B cell (primary cell): Measurements from ENCODE around the gene TMEM150A. TPM values are rescaled to one million over a fixed set of nuclear protein-coding genes. Genes with fewer than 3 reads are reported as not detected.
A peak's percentile ranks its signal among the peaks of the same experiment; 100 is the strongest.

Experiments used
- ATAC-seq: fragments of 200-7000 bp; cut with Tn5 transposase; one replicate; pipeline ENCODE4 v1.10.0; 2021; ENCODE audit warnings: low read depth, mild to moderate bottlenecking, moderate number of reproducible peaks, moderate library complexity
- CTCF ChIA-PET: fragments of 350-600 bp; sonication (Branson Sonifier 250); formaldehyde crosslinking; loops from one replicate; lab custom pipeline; 2021; ENCODE audit warnings: antibody characterized with exemption, inconsistent platforms; lab: Charles Lee
- POLR2A ChIA-PET: fragments of 350-600 bp; sonication (Branson Sonifier 250); formaldehyde crosslinking; loops from one replicate; lab custom pipeline; 2021; ENCODE audit warnings: antibody characterized with exemption; lab: Charles Lee
- DNase-seq: peaks from one replicate; pipeline ENCODE4 v3.0.0; 2013
- H2AFZ ChIP-seq: 2 replicates; pipeline ENCODE4 v1.6.1; 2012; ENCODE audit warnings: mild to moderate bottlenecking, low read depth, low read length; ENCODE audit not compliant: insufficient read depth, poor library complexity, severe bottlenecking
- H3K27ac ChIP-seq, 2 donors: 1 replicate in 1 of 2; 2 replicates in 1 of 2; pipeline ENCODE4 v1.5.1; 2012 to 2013; ENCODE audit warnings: low read length in 2 of 2, mild to moderate bottlenecking in 2 of 2, moderate library complexity in 1 of 2
- H3K27me3 ChIP-seq, 4 experiments: fragments of 200-600 bp in 1 of 4; sonication (generic) in 1 of 4; replicated peaks in 1 of 4; 1 replicate in 2 of 4; 2 replicates in 2 of 4; pipeline versions ENCODE4 v1.6.1 to v1.7.0; 2013 to 2016; ENCODE audit warnings: low read length in 3 of 4, mild to moderate bottlenecking in 2 of 4, mixed read lengths in 1 of 4, moderate library complexity in 1 of 4; ENCODE audit not compliant: insufficient read depth in 4 of 4, control insufficient read depth in 3 of 4; ENCODE audit errors: control extremely low read depth in 1 of 4
- H3K36me3 ChIP-seq, 2 experiments: replicated peaks in 1 of 2; 1 replicate in 1 of 2; 2 replicates in 1 of 2; pipeline versions ENCODE4 v1.6.1 to v1.7.1; 2013; ENCODE audit warnings: low read length in 1 of 2; ENCODE audit not compliant: insufficient read depth in 2 of 2, control insufficient read depth in 1 of 2; ENCODE audit errors: control extremely low read depth in 1 of 2, extremely low read depth in 1 of 2
- H3K4me1 ChIP-seq, 2 donors: fragments of 200-600 bp in 1 of 2; sonication (generic) in 1 of 2; 1 replicate in 1 of 2; 2 replicates in 1 of 2; pipeline versions ENCODE4 v1.5.1 to v1.6.1; 2013 to 2017; ENCODE audit warnings: low read length in 2 of 2; ENCODE audit not compliant: control insufficient read depth in 2 of 2, insufficient read depth in 2 of 2
- H3K4me2 ChIP-seq: replicated peaks from 2 replicates; pipeline ENCODE3; 2012; ENCODE audit warnings: mild to moderate bottlenecking, low read depth, low read length; ENCODE audit not compliant: poor library complexity, severe bottlenecking
- H3K4me3 ChIP-seq, 5 experiments: fragments of 200-600 bp in 1 of 5; sonication (generic) in 1 of 5; 1 replicate in 3 of 5; 2 replicates in 2 of 5; pipeline versions ENCODE4 v1.5.1 to v1.7.0; 2011 to 2016; ENCODE audit warnings: low read length in 4 of 5, mild to moderate bottlenecking in 4 of 5, low read depth in 2 of 5, control low read depth in 1 of 5, moderate library complexity in 1 of 5; ENCODE audit not compliant: insufficient read depth in 1 of 5; ENCODE audit errors: control extremely low read depth in 1 of 5, extremely low read depth in 1 of 5
- H3K79me2 ChIP-seq: fragments of 200-600 bp; sonication (generic); one replicate; pipeline ENCODE4 v1.6.0; 2016; ENCODE audit warnings: low read length; ENCODE audit not compliant: control insufficient read depth, insufficient read depth
- H3K9ac ChIP-seq: fragments of 200-600 bp; sonication (generic); 2 replicates; pipeline ENCODE4 v1.6.1; 2017; ENCODE audit warnings: mild to moderate bottlenecking, low read length, moderate library complexity
- H3K9me3 ChIP-seq, 3 donors: one replicate each; pipeline versions ENCODE4 v1.6.1 to v1.7.1; 2013; ENCODE audit warnings: low read length in 2 of 3; ENCODE audit not compliant: control insufficient read depth in 2 of 3, insufficient read depth in 1 of 3; ENCODE audit errors: control extremely low read depth in 1 of 3
- H4K20me1 ChIP-seq: 2 replicates; pipeline ENCODE4 v1.6.0; 2012; ENCODE audit warnings: mild to moderate bottlenecking, low read length; ENCODE audit not compliant: insufficient read depth, control insufficient read depth, poor library complexity, severe bottlenecking
- H3K27ac Mint-ChIP-seq: one replicate; pipeline ENCODE4 v1.8.0; 2021; ENCODE audit warnings: mixed read lengths
- H3K27me3 Mint-ChIP-seq: one replicate; pipeline ENCODE4 v1.8.0; 2021; ENCODE audit warnings: mixed read lengths
- H3K4me1 Mint-ChIP-seq: one replicate; pipeline ENCODE4 v1.8.0; 2021; ENCODE audit warnings: mixed read lengths
- H3K4me3 Mint-ChIP-seq: one replicate; pipeline ENCODE4 v1.8.0; 2021; ENCODE audit warnings: mixed read lengths
- H3K9me3 Mint-ChIP-seq: one replicate; pipeline ENCODE4 v1.8.0; 2022; ENCODE audit warnings: mixed read lengths; ENCODE audit not compliant: insufficient read depth
- CTCF ChIP-seq: fragments of 200-600 bp; IDR thresholded peaks from one replicate; pipeline ENCODE4 v1.8.0; 2022; ENCODE audit warnings: antibody characterized with exemption, mild to moderate bottlenecking
- EZH2 ChIP-seq: IDR thresholded peaks from 2 replicates; pipeline ENCODE4 v1.6.1; 2012; ENCODE audit warnings: borderline replicate concordance, low read depth, mild to moderate bottlenecking, moderate library complexity, low read length; ENCODE audit not compliant: insufficient read depth, poor library complexity, severe bottlenecking
- WGBS: methylation state at CpG from one replicate; pipeline ENCODE4 v1.1.5; 2013; ENCODE audit warnings: missing lambda C conversion rate; ENCODE audit not compliant: insufficient coverage; 5-methylcytosine and 5-hydroxymethylcytosine counted together
- intact Hi-C: fragments of 100-400 bp; cut with micrococcal nuclease; formaldehyde crosslinking; loops from one replicate; pipeline ENCODE4 v1.10.0; 2022
- polyA plus RNA-seq: library from polyadenylated mRNA; depleted of rRNA; stranded (reverse); fragments of >200 nt; gene quantifications from 2 replicates; pipeline ENCODE4 v1.2.3, GENCODE V29; 2012
- total RNA-seq, 2 donors: library from RNA; stranded (reverse); fragments of 120-200 nt in 1 of 2; gene quantifications; 1 replicate in 1 of 2; 2 replicates in 1 of 2; pipeline versions ENCODE4 v1.2.3 to v1.2.4, GENCODE V29; 2013 to 2022

The TMEM150A gene
- total and polyA plus RNA-seq, 2 donors (not counting 1 experiment from before 2014, with no cell fraction given) = 23.0 to 26.4 TPM

DNA sequence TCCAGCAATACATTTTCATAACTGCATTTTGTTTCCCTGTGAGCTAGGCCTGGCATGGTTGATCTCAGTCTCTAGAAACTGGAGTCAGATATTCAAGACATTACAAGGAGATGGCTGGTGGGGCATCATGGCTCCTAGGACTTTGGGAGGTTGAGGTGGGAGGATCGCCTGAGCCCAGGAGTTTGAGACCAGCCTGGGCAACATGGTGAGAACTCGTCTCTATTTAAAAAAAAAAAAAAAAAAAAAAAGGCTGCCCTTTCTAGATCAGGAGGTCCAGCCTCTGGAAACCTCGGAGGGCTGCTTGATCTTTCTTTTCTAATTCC, 25.5 kb downstream of the TMEM150A start:
- H3K27ac ChIP-seq = peak overlapping the region; percentile 70 to 87
- no peaks in the 10 kb centered on the region for H3K27me3 ChIP-seq
- H3K27me3 Mint-ChIP-seq = no peaks in the 10 kb centered on the region
- peak overlapping the region; percentile 96 for H3K4me2 ChIP-seq
- CTCF ChIA-PET = interaction anchor here (1.1 to 1.4 kb wide), 2 partner anchors 25 to 186 kb away, joined by 3 to 8 read pairs; no protein-coding TSS in a partner anchor
- H2AFZ ChIP-seq = peak overlapping the region; percentile 87
- ATAC-seq (no peak), DNase-seq (no peak)
- no peaks in the 10 kb centered on the region for H3K9me3 ChIP-seq
- H3K4me1 Mint-ChIP-seq = peaks cover 37% of the 10 kb centered on the region
- no peaks in the 10 kb centered on the region for H3K9me3 Mint-ChIP-seq
- H3K27ac Mint-ChIP-seq = peak overlapping the region; percentile 96
- H3K79me2 ChIP-seq = peaks cover 37% of the 10 kb centered on the region
- peak overlapping the region; percentile 93 for H3K4me3 Mint-ChIP-seq
- H3K4me3 ChIP-seq = peak overlapping the region in 4 of 5 experiments; percentile 50 to 97 (median 70)
- H3K9ac ChIP-seq = peak overlapping the region; percentile 91
- TF ChIP-seq EZH2 = no peak
- no peak for TF ChIP-seq CTCF
- no CpG with 5 or more reads among the region's 3 CpGs for WGBS
- H3K4me1 ChIP-seq = peaks cover 20 to 36% of the 10 kb centered on the region in 2 donors
- peaks cover 0 to 16% of the 10 kb centered on the region in 2 experiments for H3K36me3 ChIP-seq
- POLR2A ChIA-PET = interaction anchor here (0.6 to 2.1 kb wide), 3 partner anchors 18 to 218 kb away, joined by 5 to 13 read pairs (median 6); partner anchors contain the start of gene RNF181
- H4K20me1 ChIP-seq = peaks cover 7% of the 10 kb centered on the region
- intact Hi-C loops = loop anchor here (1.0 kb wide), 2 partner anchors 16 to 25 kb away; partner anchors contain the start of genes GGCX and TMEM150A

- H3K27me3 Mint-ChIP-seq = no peaks in the 10 kb centered on the region
- no peak overlapping the region for H3K4me2 ChIP-seq
- H3K27ac ChIP-seq = no peak overlapping the region
- no peak for ATAC-seq
- H3K4me3 ChIP-seq = no peak overlapping the region
- 92% methylated on average over 2 of the region's 8 CpGs for WGBS
- H3K9ac ChIP-seq = no peak overlapping the region
- ChIA-PET POLR2A (interaction anchor here (0.6 to 0.7 kb wide), 3 partner anchors 13 to 247 kb away, joined by 3 to 6 read pairs (median 4); no protein-coding TSS in a partner anchor), CTCF (no interaction called here)
- no peaks in the 10 kb centered on the region for H3K9me3 Mint-ChIP-seq
- H2AFZ ChIP-seq = no peak overlapping the region
- H3K9me3 ChIP-seq = no peaks in the 10 kb centered on the region
- H3K4me1 ChIP-seq = peaks cover 20 to 36% of the 10 kb centered on the region in 2 donors
- H3K79me2 ChIP-seq = peaks cover 34% of the 10 kb centered on the region
- H3K27ac Mint-ChIP-seq = no peak overlapping the region
- TF ChIP-seq EZH2 = no peak
- TF ChIP-seq CTCF = no peak
- no peak overlapping the region for H3K4me3 Mint-ChIP-seq
- peaks cover 31% of the 10 kb centered on the region for H3K4me1 Mint-ChIP-seq
- peaks cover 7% of the 10 kb centered on the region for H4K20me1 ChIP-seq
- H3K36me3 ChIP-seq = peaks cover 0 to 6% of the 10 kb centered on the region in 2 experiments
- H3K27me3 ChIP-seq = no peaks in the 10 kb centered on the region
- intact Hi-C loops = no loop called here
- DNase-seq = no peak
Measured at GRCh38 chr2:85575739-85576138, 26.8 kb downstream of the TMEM150A start.
